Sigmoid colon (tissue), 4 donors: ENCODE data around the gene CYBC1.

ENCODE experiments used
- EP300 ChIP-seq, 4 donors: sonication (generic); formaldehyde crosslinking; IDR thresholded peaks; one replicate each; pipeline ENCODE4 v1.6.1; 2017; ENCODE audit warnings: antibody characterized with exemption in 4 of 4
- POLR2A ChIP-seq, 2 donors: fragments of 450-650 bp; IDR thresholded peaks; one replicate each; pipeline ENCODE4 v1.6.1; 2016; ENCODE audit warnings: antibody characterized with exemption in 2 of 2, mild to moderate bottlenecking in 2 of 2, moderate library complexity in 2 of 2
- POLR2AphosphoS5 ChIP-seq, 4 donors: sonication (generic); formaldehyde crosslinking; IDR thresholded peaks; one replicate each; pipeline ENCODE4 v1.6.1; 2017; ENCODE audit warnings: antibody characterized with exemption in 4 of 4
- TF ChIP-seq, protein P1 (sequence below), 4 experiments: fragments of 450-650 bp in 3 of 4; fragments of 200-600 bp in 1 of 4; IDR thresholded peaks; one replicate each; pipeline ENCODE4 v1.5.1; 2016 to 2019; ENCODE audit warnings: antibody characterized with exemption in 4 of 4, mild to moderate bottlenecking in 3 of 4, moderate library complexity in 2 of 4

DNA sequence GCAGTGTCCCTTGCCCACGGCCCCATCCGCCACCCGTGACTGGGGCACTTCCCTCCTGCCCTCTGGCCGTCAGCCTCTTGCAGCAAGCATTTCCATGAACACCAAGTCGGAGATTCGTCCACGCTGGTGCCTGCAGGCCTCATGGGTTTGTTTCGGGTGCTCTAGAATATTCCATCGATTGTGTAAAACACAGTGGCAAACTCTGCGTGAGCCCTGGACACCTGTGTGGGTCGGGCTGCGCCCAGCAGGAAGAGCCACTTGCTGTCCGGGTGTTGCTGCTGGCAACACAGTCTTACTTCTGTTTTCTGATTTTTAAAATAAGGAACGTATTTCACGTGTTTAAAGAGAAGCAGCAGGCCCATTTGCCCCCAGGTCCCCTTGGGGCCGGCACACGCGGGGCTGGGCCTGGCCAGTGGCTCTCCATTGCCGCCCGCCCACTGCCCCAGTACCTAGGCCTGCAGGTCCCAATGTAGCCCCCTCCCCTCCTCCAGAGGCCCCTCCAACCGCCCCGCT is 10.0 kb downstream of the CYBC1 start:
- TF ChIP-seq, protein P1, sequence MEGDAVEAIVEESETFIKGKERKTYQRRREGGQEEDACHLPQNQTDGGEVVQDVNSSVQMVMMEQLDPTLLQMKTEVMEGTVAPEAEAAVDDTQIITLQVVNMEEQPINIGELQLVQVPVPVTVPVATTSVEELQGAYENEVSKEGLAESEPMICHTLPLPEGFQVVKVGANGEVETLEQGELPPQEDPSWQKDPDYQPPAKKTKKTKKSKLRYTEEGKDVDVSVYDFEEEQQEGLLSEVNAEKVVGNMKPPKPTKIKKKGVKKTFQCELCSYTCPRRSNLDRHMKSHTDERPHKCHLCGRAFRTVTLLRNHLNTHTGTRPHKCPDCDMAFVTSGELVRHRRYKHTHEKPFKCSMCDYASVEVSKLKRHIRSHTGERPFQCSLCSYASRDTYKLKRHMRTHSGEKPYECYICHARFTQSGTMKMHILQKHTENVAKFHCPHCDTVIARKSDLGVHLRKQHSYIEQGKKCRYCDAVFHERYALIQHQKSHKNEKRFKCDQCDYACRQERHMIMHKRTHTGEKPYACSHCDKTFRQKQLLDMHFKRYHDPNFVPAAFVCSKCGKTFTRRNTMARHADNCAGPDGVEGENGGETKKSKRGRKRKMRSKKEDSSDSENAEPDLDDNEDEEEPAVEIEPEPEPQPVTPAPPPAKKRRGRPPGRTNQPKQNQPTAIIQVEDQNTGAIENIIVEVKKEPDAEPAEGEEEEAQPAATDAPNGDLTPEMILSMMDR (IDR thresholded peaks at IDR 0.05), result no peak
- TF ChIP-seq POLR2A (IDR thresholded peaks at IDR 0.05) (no peak), POLR2AphosphoS5 (IDR thresholded peaks at IDR 0.05) (no peak), EP300 (IDR thresholded peaks at IDR 0.05) (no peak)
